Gastrocnemius medialis (tissue), 4 donors: ENCODE results near the gene THBD.

Source experiments
- CTCF ChIP-seq, 5 experiments: fragments of 450-650 bp in 3 of 5; fragments of 200-600 bp in 2 of 5; sonication (generic) in 2 of 5; IDR thresholded peaks in 4 of 5; conservative IDR thresholded peaks in 1 of 5; 1 replicate in 4 of 5; 2 replicates in 1 of 5; pipeline ENCODE4 v1.5.1; 2016 to 2019; ENCODE audit warnings: antibody characterized with exemption in 5 of 5, mild to moderate bottlenecking in 3 of 5, moderate library complexity in 3 of 5
- POLR2A ChIP-seq, 2 donors: fragments of 450-650 bp; IDR thresholded peaks; one replicate each; pipeline ENCODE4 v1.6.1; 2017; ENCODE audit warnings: antibody characterized with exemption in 2 of 2, mild to moderate bottlenecking in 2 of 2, moderate library complexity in 2 of 2

GRCh38 chr20:23008667-23009066 lies 40.8 kb downstream of the THBD start:
- TF ChIP-seq CTCF (IDR thresholded peaks at IDR 0.05 in 4 of 5, conservative IDR thresholded peaks at IDR 0.05 in 1 of 5) (no peak), POLR2A (IDR thresholded peaks at IDR 0.05) (no peak)
